Fibroblast of villous mesenchyme (primary cell): ENCODE data around the gene NCBP1. TPM values are rescaled to one million over a fixed set of nuclear protein-coding genes. Genes with fewer than 3 reads are reported as not detected.

Experiments
- DNase-seq: peaks from one replicate; pipeline ENCODE4 v3.0.0-alpha.2; 2010; ENCODE audit warnings: low read depth
- H3K4me3 ChIP-seq: 2 replicates; pipeline ENCODE4 v1.5.1; 2011; ENCODE audit warnings: low read depth, mild to moderate bottlenecking, low read length
- total RNA-seq: library from RNA; depleted of rRNA; stranded (reverse); fragments of >200 nt; gene quantifications from 2 replicates; pipeline ENCODE4 v1.2.3, GENCODE V29; 2012
- TF ChIP-seq, protein P1 (sequence below): IDR thresholded peaks from 2 replicates; pipeline ENCODE4 v1.5.1; 2012; ENCODE audit warnings: low read depth, mild to moderate bottlenecking, low read length; ENCODE audit not compliant: insufficient read depth

The NCBP1 gene
- total RNA-seq, 1 donor: 60.9 TPM

- no peak overlapping the region for H3K4me3 ChIP-seq
- DNase-seq: no peak
- TF ChIP-seq, protein P1, sequence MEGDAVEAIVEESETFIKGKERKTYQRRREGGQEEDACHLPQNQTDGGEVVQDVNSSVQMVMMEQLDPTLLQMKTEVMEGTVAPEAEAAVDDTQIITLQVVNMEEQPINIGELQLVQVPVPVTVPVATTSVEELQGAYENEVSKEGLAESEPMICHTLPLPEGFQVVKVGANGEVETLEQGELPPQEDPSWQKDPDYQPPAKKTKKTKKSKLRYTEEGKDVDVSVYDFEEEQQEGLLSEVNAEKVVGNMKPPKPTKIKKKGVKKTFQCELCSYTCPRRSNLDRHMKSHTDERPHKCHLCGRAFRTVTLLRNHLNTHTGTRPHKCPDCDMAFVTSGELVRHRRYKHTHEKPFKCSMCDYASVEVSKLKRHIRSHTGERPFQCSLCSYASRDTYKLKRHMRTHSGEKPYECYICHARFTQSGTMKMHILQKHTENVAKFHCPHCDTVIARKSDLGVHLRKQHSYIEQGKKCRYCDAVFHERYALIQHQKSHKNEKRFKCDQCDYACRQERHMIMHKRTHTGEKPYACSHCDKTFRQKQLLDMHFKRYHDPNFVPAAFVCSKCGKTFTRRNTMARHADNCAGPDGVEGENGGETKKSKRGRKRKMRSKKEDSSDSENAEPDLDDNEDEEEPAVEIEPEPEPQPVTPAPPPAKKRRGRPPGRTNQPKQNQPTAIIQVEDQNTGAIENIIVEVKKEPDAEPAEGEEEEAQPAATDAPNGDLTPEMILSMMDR: no peak
Observed at GRCh38 chr9:97659771-97660170, 26.1 kb downstream of the NCBP1 start.

- TF ChIP-seq, protein P1: no peak
- DNase-seq: no peak
- no peak overlapping the region for H3K4me3 ChIP-seq
Observed at GRCh38 chr9:97660340-97660739, 26.7 kb downstream of the NCBP1 start.

GRCh38 chr9:97660847-97661246 lies 27.2 kb downstream of the NCBP1 start:
- H3K4me3 ChIP-seq: no peak overlapping the region
- TF ChIP-seq, protein P1: no peak
- peak; percentile 65 for DNase-seq

DNA sequence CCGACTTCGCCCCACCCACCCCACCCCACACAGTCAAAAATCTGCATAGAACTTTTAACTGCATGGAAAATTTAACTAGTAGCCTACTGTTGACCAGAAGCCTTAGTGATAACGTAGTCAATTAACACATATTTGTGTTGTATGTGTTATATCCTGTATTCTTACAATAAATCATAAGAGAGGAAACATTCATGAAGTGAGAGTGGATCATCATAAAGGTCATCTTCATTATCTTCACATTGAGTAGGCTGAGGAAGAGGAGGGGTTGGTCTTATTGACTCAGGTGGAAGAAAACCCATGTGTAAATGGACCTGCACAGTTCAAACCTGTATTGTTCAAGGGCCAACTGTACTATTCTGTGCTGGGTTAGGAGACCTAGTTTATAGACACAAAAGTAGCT lies 32.1 kb downstream of the NCBP1 start:
- no peak overlapping the region for H3K4me3 ChIP-seq
- DNase-seq: no peak
- TF ChIP-seq, protein P1: no peak

GRCh38 chr9:97666907-97667686 lies 33.5 kb downstream of the NCBP1 start:
- no peak overlapping the region for H3K4me3 ChIP-seq
- no peak for DNase-seq
- TF ChIP-seq, protein P1: no peak

DNA sequence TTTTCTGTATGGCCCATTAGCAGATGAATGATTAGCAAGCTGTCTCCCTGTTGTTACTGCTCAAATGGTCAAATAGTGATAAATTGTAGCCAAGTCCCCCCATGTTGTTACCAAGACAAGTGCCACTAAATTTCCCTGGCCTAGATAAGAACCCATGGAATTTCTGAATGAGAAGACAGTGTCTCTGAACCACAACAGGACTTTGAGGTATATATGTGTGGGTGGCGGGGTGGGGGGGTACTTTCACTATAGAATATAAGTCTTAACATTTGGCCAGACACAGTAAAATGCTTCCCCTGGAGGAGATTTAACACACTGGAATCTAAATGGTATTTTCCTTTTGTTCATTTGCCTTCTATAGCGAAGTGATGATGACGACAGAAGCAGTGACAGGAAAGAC lies 34.9 kb downstream of the NCBP1 start:
- TF ChIP-seq, protein P1: no peak
- no peak overlapping the region for H3K4me3 ChIP-seq
- DNase-seq: no peak

DNA sequence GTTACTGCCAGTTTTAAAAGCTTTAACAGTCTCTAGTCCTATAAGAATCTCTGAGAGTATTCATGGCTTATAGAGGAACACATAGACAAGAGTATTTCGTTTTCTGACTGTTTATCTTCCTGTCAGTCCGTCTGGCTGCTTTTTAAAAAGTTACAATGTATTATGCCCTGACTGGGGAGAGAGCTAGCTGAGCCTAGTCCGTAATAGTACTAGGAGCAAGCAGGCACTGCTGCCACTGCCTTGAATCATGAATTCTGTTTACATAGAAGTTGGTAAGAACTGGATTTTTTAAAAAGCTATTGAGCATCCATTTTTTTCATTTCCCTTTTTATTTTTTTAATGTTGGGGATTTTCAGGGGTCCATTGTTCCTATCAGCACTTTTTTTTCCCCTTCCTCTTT lies 37.0 kb downstream of the NCBP1 start:
- no peak overlapping the region for H3K4me3 ChIP-seq
- no peak for DNase-seq
- TF ChIP-seq, protein P1: no peak
